GM21515 (cell line): ENCODE data around the gene MMP24OS.

Experiments used
- ATAC-seq: cut with Tn5 transposase; IDR thresholded peaks from one replicate; pipeline ENCODE4 v1.9.1; 2021; ENCODE audit not compliant: unreplicated experiment

Gene MMP24OS

DNA sequence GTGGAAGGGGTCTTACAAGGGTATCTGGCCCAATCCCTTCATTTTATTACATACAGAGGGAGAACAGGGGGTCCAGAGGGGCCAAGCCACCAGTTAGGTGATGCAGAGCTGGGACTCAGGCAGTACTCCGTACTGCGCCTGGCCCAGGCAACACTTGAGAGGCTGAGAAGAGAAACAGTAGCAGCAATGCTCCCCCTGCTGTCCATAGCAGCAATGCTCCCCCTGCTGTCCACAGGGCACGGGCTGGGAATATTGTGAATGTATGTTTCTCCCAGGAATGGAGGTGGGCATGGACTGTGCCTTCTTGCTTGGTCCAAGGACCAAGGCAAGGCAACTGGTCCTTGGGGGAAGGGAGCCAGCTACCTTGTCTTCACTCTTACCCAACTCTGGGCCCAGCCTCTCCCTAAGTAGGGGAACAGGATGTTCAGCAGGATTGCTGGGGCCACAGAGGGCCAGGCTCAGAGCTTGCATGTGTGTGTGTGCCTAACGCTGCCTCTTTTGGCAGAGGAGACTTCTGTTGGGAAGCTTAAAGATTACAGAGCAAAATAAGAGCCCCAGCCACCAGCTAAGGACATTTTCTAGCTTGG is 29.1 kb upstream of the MMP24OS start:
- ATAC-seq: no peak

DNA sequence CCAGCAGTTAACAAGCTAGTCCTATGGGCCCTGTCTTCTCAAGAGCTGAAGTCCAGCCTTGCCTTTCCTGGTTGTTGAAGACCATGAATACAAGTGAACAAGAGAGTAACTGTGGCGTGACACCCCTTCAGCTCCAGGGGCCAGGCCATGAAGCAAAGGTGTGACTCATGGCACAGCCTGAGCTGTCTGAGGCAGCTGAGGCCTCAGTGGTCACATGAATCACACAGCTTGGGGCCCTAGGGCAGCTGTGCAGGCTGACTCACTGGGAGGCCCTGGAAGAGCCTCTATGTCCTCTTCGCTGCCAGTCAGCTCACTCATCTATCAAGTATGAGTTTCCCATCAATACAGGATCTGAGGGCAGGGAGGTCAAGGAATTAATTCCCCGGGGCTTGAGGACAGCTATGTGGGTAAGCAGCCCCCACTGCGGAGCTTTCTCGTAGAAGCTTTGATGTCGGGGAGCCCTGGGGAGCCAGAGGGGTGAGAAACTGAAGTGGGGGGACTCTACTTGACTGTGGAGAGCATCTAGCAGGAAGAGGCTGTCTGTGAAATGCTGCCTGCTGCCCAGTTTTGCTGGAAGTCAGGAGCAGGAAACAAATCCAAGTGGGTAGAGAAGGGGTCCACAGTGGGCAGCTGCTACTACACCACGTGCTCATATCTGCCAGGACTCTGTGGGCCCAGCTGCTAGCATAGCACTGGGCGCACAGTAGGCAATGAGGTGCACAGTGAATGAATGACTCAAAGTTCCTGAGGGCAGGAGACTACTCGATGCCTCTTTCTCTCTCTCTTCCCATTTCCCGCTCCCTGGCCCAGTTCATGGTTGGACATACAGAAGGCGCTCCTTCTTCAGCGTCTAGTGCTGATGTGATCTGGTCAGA is 28.0 kb upstream of the MMP24OS start:
- ATAC-seq: no peak

DNA sequence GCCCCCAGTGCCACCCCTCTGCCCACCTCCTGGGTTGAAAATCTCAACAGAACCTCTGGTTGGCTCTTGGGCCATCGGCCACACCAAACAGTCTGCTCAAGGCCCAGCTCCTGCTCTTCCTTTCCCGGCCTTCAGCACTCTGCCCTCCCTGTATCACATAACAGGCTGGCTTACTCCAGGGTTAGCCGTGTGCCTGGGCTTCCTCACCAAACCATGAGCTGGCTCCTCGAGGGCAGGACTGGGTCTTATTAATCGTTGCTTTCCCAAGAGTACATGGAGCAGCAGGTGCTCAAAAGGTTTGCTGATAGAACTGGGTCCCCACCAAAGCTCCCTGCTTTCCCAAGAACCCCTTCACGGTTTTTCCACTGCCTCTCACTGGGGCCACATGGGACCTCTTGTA is 27.0 kb upstream of the MMP24OS start:
- ATAC-seq: no peak

DNA sequence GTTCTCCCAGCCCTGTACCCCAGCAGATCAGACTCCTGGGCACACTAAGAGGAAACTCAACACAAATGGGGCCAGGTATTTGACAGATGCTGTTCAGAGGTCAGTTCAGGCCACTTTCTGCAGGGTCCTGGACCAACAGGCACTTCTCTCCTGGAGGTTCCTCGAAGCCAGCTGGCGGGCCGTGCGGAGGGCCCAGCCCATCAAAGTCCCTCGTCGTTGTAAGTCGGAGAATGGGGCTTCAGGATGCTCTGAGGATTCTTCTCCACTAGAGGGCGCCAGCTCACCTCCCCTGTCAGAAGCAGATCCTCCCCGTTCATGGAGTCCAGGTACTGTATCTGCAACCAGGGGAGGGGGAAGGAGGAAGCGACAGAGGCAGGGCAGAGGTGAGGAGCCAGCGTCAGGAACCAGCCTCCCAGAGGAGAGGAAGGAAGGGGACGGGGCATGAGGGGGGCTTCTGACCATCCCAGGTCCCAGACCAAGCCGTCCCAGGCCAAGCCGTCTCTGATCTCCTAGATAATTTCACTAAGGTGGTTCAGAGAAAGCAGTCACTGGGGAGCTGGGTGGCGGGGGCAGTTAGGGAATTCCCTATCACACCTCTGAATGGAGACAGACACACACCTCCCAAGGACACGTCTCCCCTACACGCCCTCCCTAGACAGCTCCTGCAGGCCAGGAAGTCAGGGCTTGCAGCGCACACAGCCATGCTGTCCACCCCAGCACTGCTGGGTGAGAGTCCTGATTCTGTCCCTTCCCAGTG is 26.0 kb upstream of the MMP24OS start:
- no peak for ATAC-seq

DNA sequence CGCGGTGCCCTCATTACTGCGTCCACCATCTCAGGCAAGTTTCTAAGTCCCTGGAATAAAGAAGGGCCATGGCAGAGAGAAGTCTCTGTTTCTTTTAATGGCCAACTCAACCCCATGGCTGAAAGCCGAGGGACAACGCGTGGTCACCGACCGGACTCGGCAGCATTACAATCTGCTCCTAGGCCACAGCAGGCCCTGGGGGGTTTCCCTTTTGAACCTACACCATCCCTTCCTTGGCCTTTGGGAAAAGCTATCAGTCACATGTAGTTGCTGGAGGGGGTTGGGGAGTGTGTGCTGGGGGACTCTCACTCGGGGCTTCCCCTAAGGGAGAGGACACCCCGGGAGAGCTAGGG is 25.4 kb upstream of the MMP24OS start:
- no peak for ATAC-seq

DNA sequence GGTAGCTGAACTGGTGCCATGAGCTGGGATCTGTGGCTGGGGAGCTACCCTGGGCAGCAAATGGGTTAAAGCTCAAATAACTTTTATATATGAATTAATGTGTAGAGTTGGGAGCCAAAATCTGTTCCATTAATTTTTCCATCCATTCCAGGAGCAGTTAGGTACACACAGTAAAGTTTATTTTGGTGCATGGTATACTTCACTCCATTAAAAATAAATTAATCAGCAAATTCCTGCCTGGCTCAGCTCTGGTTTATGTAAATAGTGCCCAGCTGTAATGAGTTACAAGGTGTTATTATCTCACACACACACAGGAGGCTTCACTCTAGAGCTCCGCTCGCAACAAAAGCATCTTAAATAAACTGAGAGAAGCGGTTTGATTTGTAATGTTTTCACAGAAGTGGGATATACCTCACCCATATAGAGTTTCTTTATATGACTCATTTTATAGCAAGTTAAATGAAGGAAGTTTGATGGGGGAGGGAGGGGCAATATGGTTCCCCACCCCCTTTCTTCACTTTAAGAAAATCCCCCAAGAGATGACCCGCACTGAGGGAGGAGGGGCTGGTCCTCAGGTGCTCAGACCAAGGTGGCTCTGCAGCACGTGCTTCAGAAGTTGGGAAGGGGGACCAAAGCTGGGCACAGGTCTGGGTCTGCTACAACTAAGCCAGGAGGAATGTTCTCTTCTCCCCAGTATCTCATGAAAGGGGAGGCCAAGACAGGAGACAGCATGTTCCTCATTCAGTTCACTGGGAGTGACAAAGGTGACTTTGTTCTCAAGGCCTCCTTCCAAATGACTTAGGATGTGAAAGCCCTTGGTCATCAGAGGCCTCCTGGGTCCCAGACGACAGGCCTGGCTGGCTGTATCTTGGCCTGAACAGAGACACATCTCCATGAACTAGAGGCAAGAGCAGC is 24.8 kb upstream of the MMP24OS start:
- no peak for ATAC-seq

DNA sequence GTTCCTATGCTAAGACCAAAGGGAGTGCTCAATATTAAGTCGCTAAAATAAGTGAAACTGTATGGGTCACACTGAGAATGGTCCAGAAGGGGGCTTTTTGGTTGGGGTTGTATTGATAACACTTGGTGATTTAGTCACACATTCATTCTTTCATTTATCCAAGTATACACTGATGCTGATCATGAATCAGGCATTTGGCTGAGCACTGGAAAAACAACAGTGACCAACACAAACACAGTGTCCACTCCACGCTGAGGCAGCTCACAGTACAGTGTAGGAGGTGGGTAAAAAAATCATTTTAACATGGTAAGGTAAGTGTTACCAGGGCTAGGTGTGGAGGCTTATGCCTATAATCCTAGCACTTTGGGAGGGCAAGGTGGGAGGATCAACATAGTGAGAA is 23.5 kb upstream of the MMP24OS start:
- ATAC-seq: no peak

DNA sequence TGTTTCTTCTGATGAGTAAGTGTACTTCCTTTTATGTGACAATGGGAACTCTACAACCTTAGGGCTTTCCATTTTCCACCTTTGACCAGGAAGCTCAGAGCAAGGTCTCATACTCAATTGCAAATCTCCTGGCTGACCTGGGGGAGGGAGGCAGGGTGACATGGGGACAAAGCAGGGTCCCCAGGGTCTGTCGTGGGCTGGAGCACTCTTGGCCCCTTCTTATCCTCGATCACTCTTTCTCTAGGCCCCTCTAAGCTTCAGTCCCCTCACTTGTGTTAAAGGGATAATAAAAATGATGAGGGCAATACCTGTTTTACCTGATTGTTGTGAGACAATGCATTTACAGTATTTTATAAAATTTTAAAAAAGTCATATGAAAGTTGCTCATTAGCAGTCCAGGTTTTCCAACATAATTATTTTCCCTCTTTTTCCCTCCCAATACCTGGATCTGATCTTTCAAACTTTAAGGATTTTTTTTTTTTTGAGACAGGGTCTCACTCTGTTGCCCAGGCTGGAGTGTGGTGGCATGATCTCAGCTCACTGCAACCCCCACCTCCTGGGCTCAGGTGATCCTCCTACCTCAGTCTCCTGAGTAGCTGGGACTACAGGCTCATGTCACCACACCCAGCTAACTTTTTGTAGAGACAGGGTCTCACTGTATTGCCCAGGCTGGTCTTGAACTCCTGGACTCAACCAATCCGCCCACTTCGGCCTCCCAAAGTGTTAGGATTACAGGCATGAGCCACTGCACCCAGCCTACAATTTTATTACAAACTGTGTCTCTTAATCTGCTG is 22.7 kb upstream of the MMP24OS start:
- no peak for ATAC-seq

DNA sequence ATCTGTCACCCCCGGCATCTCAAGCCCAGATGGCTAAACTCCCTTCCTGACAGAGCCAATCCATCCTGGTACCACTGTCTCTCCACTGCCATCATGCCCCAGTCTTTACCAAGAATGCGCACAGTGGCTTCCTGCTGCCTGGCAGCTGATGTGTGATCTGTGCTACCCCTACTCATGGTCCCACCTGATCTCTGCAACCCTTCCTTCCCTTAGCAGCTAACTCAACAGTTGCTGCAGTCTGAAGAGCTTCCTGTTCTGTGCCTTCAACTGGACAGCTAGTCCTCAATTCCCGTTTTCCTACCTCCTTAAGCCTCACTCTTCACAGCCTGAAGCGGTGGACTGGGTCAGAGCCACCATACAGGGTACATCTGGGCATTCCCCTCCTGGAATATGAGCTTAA is 21.9 kb upstream of the MMP24OS start:
- no peak for ATAC-seq

DNA sequence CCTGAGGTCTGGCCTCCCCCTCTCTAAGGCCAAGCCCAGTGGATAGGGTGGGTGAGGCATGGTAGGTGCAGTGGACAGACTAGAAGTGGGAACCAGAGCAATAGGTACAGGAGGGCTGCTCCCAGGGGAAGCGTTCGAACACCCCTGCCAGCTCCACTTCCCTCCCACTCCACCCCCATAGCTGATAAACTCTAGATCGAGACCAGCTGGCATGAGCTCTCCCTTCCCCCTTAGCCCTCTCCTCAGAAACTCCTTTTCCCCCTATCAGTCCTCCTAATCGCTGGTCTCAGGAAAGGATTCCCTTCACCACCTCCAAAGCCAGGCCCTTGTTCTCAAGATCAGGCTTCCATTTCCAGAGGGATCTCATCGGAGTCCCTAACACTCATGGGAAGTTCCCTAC is 20.3 kb upstream of the MMP24OS start:
- no peak for ATAC-seq

DNA sequence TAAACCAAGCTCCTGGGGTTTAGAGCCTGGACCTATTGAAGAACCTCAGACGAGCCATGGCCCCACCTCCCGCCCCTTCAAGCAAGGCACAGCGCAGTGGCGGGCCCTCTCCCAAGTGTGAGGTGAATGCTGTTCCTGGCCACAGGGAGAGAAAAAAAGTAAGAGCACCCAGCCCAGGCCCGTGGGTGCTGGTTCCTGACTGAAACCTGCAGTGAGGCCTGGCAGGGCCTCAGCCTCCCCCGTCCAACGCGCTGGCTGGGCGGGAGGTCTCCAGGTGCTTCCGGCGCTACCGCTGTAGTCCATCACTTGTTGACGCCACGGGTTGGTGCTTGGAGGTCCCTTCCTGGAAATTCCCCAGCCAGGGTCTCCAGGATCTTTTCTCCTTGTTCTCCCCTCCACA is 19.8 kb upstream of the MMP24OS start:
- ATAC-seq: no peak

DNA sequence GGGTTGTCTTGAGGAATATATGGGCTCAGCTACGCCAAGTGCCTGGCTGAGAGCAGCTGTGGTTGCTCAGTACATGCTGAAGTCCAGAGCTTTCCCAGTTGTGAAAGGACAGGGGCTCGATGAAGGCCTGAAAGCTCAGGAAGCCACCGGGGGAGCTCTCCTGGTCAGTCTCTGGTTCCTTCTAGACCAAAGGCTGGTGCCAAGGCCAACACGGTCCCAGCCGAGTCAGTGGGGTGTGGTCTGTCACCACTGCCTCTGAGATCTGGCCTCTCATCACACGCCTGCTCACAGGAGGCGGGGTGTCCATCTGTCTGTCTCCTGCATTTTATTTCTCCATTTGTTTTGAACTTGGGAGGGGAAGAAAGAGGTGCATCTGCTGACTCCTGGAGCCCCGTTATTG is 19.2 kb upstream of the MMP24OS start:
- no peak for ATAC-seq

DNA sequence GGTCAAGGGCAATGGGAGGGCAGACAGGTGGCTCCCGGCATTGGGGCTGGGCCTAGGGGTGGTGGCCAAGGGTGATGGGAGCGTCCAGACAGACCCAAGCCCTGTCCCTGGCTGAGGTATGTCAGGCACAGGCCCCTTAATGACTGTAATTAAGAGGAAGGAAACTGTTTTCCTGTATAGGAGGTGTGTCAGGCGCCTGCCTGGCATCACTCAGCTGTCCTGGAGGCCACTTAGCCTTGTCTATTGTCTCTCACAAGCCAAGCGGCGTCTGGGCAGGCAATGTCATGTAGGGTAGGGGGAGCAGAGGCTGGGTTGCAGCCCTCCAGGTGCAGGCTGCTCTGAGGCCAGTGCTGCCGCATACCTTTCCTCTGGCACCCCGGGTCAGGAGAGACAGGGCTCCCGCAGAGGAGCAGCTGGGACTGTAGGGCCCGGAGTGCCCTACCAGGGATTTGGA is 18.2 kb upstream of the MMP24OS start:
- ATAC-seq: no peak

DNA sequence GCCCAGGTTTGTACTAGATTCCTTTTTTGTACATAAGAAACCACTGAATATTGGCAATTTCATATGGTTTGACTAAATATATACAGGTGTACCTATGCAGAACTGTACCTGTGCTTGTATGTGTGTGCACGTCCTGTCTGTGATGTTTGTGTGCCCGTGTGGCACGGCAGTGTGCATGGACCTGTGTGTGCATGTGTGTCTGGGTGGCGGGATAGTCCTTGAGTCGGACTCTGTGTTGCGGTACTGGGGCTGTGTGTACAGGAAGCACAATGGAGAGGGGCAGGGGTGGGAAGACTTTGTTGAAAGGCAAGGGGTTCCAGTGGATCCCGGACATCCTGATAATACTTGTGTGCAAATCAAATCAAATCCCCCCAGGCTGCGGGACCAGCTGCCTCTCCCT is 17.8 kb upstream of the MMP24OS start:
- no peak for ATAC-seq

DNA sequence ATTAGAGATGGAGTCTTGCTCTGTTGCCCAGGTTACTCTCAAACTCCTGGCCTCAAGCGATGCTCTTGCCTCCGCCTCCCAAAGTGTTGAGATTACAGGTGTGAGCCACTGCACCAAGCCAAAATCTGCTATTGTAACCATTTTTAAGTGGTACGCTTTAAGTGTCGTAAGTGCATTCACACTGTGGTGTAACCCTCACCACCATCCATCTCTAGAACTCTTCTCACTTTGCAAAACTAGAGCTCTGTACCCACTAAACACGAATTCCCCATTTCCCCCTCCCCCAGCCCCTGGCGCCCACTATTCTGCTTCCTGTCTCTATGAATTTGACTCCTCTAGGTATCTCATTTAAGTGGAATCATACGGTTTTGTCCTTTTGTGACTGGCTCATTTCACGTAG is 17.1 kb upstream of the MMP24OS start:
- ATAC-seq: no peak

DNA sequence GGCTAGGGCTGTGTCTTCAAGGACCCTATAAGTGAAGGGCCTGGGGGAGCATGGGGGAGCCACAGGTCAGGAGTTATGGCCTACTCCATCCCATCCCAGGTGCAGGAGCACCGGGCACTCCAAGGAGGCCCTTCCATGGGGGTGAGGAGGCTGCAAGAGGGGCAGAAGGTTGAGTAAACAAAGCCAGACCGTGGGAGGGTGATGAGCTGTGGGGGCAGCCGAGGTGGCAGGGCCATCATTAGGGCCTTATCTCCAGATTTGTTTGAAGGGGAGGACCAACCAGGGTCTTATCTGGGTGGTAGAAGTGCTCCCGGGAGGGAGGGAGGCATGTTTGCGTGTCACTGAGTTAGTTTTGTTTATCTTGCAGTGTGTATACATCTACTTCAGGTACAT is 16.4 kb upstream of the MMP24OS start:
- ATAC-seq: no peak

DNA sequence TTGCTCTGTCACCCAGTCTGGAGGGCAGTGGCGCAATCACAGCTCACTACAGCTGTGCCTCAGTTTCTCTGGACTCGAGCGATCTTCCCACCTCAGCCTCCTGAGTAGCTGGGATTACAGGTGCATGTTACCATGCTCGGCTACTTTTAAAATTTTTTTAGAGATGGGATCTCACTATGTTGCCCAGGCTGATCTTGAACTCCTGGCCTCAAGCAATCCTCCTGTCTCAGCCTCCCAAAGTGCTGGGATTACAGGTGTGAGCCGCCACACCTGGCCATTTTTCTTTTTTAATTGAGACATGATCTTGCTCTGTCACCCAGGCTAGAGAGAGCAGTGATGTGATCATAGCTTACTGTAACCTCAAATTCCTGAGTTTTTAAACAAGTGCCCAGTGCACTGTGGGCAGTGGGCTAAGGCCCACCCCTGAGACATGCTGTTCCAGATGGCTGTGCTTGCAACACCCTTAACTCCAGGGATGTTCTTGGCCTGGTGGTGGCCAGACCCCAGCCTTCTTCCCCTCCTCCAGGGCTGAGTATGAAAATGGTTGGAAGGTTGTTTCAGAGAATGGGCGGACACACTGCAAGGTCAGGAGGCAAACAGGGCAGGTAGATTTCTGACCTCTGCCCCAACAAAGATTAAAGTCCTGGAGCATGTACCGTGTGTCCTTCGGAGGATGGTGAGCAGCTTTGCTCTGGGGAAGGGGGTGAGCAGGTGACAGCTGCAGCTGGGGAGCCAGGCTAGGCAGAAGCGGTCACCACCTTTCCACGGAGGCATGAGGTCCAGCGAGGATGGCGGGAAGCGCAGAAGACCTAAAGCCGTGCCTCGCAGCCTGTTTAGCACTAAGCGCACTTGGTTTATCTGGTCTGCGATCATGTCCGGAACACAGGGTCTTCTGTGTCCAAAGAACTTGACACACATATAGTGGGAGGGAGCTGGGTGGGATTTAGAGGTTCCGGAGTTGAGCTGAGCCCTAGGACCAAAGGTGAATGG is 15.7 kb upstream of the MMP24OS start:
- no peak for ATAC-seq

DNA sequence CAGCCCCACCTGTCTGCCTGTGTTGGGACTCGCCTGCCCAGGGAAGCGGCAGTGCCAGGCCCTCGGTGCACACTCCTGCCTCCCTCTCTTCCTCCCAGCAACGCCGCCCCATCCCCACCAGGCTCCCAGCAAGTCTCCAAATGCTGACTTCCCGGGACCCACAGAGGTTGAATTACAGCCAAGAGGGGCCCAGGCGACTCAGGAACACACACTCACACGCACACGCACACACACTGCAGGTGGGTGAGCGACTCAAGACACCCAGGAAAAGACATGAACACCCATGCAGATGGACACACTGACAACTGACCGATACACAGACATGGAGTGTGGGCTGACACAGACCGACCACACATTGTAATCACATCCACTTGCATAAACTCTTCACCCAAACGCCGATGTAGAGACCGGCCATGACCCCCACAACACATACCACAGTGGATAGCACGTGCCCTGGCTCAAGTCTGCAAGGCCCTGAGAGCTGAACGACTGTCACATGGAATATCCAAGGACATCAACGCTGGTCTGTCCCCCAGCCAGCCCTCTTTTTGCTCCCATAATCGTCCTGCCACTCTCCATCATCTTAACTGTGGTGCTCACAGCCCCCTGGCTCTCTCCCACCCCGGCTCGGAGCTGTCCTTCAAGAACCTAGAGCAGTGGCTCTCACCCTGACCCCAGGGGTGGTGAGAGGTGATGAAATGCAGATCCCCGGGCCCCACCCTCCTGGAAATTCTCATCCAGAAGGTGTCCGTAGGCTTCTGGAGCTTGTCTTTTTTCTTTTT is 14.8 kb upstream of the MMP24OS start:
- no peak for ATAC-seq
